HG02938 (cell line): Measurements from ENCODE around the gene EVA1C.
"Not testable (repeated sequence)": the region's sequence is repeated elsewhere in the genome, so short reads cannot be mapped to it uniquely, and the experiment has no call there.

Experiments
- ATAC-seq: cut with Tn5 transposase; IDR thresholded peaks from one replicate; pipeline ENCODE4 v1.9.1; 2021; ENCODE audit warnings: mild to moderate bottlenecking, moderate library complexity; ENCODE audit not compliant: unreplicated experiment

The EVA1C gene, protein sequence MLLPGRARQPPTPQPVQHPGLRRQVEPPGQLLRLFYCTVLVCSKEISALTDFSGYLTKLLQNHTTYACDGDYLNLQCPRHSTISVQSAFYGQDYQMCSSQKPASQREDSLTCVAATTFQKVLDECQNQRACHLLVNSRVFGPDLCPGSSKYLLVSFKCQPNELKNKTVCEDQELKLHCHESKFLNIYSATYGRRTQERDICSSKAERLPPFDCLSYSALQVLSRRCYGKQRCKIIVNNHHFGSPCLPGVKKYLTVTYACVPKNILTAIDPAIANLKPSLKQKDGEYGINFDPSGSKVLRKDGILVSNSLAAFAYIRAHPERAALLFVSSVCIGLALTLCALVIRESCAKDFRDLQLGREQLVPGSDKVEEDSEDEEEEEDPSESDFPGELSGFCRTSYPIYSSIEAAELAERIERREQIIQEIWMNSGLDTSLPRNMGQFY

DNA sequence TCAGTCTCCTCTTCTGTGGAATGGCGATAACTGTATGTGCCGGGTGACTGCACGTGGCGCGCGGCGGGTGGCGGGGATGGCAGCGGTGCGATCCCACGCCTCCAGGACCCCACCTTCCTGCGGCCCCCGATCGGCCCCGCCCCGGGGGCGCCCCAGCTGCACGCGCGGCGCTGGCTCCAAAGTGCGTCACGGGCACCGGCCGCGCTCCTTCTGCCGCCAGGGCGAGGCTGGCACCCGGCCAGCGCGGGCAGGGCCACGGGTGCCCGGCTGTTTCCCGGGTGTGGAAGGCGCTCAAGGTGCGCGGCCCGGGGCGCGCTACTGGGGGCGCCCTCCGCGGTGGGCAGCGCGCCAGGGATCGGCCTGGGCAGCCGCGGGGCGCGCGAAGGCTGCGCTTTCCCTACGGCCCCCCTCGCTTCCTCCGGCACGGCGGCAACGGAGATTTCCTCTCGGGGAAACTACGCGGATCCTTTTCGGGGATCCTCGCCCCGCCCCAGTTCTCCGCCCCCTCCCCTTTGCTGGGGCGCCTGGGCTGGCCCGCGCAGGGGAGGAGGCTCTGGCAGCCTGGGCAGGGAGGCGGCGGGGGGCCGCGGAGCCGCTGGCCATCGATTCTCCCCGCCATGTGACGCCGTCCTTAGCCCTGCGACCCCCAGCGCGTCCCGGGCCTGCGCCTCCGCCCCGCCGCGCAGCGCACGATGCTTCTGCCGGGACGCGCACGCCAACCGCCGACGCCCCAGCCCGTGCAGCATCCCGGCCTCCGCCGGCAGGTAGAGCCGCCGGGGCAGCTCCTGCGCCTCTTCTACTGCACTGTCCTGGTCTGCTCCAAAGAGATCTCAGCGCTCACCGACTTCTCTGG, at the start of gene EVA1C:
TSS of gene EVA1C (plus strand) at position 545 of the 853 bp plus-strand sequence. CDS start at position 693, 148 bp downstream.
- ATAC-seq, result no peak

DNA sequence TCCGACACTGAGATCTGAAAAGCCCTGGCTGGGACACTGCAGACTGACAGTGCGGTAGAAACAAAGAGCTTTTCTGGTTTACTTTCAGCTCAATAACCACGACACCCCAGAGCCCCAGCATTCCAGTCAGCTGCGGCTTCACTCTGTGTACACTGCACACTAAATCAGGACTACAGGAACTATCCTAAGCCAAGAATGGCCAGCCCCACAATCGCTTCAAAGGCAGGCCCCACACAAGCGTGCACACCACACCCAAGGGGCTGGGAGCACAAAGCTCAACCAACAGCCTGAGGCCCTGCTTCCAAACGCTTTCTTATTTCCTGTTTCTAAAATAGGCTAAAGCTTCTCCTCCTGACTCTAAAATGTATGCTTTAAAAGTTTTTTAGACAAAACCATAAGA, 48.1 kb upstream of the EVA1C start:
- no peak for ATAC-seq

DNA sequence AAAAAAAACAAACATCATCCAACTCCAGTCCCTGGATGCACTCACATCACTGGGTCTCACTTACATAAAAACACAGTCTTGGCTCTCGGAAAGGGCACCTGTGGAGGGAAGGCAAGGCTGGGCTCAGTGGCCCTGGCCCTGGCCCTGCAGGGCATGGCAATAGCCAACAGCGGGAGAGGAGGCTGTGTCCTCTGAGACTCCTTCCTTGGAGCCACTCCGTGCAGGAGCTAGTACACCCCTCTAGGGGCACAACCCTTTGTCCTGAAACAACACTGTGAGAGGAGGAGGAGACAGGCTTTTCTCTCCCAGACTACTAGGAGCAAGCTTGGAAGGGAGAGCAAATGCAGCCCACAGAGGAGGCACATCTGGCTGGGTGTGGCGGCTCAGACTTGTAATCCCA, 47.7 kb upstream of the EVA1C start:
- ATAC-seq, result no peak

DNA sequence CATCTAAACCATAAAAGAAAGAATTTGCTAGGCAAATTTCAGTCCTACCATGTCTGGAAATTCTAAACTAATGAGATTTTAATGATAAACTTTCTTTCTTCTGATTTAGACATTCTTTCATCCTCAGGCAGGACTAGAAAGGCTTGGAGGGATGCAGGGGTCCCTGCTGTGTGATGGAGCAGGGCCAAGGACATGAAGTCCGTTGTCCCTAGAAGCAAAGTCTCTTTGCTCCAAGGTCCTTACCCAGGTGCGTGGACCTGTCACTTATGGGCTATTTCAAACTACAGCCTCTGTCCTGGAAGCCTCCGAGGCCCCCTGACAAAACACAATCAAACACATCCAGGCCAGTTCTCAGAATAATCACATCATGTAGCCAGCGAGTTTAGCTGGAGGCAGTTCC, 46.3 kb upstream of the EVA1C start:
- ATAC-seq, result no peak

DNA sequence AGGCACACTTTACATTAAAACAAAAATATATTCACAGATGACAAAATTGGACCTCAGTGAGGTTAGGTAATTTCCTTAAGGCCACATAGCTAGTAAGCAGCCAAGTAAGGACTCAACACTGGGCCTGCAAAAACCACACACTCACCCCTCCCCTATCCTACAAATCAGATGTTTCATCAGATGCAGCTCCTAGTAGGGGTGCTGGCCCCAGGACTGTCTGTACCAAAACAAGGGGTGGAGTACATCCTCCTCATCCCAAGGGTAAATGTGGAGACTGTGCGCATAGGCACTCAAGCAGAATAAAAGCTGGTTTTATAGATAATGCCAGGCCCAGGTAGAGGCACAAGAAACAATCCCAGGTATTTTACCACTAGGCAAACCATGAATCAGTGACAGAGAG, 45.3 kb upstream of the EVA1C start:
- no peak for ATAC-seq

DNA sequence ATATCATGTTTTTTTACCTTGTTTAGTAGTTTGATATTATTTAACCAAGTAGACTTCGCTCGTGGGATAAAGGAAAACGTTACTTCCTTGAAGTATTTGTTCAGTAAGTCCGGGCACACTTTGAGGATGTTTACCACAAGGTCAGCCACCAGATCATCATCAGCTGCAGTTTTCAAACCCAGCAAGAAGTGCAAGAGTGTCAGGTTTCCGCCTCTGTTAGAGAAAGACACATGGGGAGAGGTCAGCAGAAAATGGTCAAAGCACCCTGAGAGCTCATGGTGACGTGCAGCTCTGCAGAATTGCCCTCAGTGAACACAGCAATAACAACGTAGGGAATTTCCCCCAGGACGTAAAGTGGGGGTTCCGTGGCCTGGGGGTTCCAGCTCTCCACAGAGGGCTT, 44.1 kb upstream of the EVA1C start:
- no peak for ATAC-seq

DNA sequence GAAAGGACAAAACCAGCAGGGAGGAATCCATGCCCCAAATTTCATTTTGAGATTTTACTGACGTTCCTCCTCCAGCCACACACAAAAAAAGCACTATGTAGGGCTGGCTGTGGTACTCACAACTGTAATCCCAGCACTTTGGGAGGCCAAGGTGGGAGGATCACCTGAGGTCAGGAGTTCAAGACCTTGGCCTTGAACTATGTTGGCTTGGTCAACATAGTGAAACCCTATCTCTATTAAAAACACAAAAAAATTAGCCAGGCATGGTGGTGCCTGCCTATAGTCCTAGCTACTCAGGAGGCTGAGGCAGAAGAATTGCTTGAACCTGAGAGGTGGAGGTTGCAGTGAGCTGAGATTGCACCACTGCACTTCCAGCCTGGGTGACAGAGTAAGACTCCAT, 43.5 kb upstream of the EVA1C start:
- not testable (repeated sequence) for ATAC-seq

DNA sequence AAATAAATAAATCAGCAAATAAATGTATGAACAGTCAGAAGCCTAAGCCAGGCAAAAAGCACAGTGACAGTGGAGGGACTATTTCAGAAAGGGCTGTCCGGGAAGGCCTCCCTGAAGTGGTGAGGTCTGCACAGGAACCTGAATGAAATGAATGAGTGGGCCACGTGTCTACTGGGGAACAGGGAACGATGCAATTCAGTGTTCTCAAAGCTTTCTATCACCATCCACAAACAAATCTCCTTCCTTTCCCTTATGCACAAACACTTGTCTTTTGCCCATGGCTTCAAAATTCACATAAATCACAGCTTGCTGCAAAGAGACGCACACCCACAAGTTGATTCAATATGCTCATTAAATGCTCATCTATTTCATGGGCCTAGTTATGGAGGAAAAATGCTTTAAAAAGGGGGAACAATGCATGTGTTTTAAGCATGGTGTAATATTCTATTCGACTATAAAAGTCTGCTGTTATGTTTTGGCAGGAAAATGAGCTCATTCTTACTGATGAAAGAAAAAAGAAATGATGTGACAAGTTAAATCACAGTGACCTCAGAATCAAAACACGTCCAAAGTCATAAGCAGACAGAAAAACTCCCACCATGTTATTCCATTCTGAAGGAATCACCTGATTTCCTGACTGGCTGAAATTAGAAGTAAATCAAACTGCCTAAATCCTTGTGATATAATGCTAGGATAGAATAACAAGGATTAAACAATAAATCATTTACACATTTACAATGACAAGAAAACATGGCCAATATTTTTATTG, 41.3 kb upstream of the EVA1C start:
- no peak for ATAC-seq

DNA sequence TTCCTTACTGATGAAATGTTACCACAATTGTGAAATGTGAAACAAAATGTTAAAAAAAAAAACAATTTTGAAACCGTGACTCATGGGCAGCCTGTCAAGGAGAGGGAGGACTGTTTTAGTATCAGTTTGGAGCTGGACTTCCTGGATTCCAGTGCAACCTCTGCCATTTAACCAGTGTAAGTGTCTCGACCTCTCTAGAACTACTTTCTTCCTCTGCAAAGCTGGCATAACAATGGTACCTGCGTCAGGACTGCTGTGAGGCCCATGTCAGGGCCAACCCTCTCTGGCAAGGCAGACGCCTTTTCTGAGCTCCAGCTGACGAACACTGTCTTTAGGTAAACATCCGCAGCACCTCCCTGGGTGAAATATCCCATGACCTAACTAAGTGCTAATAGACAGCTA, 40.6 kb upstream of the EVA1C start:
- no peak for ATAC-seq

DNA sequence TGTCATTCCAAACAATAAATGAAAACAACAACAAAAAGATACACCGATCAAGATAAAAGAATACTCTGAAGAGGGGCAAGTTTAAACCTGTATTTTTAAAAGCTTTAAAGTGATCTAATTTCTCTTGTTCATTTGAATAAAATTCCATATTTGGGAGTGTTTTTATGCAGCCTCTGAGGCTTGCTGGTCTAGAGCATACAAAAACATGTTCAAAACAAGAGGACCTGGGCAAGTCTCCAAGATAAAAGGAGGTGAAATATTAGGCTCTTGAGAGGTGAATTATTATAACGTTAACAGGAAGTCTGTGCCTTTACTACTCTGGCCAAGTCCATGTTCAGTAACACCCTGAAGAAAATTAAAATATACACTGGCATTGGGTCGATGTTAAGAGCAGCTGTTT, 39.8 kb upstream of the EVA1C start:
- no peak for ATAC-seq

DNA sequence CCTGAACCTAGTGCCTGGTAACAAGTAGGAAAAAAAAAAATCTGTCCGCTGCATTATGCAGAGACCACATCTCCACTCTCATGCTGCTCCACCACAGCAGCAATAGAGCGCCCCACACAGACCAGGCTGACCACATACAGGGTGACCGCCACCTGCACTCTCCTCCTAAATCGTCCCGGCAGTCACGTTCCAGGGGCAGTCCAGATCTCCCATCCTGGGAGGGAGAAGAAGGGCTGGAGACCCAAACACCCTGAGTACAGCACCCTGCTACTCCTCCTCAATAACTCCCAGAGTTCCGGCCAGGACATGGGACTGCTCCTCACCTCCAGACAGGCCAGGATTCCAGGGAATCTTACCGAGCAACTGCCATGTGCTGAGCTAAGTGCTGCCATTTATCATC, 35.0 kb upstream of the EVA1C start:
- no peak for ATAC-seq

DNA sequence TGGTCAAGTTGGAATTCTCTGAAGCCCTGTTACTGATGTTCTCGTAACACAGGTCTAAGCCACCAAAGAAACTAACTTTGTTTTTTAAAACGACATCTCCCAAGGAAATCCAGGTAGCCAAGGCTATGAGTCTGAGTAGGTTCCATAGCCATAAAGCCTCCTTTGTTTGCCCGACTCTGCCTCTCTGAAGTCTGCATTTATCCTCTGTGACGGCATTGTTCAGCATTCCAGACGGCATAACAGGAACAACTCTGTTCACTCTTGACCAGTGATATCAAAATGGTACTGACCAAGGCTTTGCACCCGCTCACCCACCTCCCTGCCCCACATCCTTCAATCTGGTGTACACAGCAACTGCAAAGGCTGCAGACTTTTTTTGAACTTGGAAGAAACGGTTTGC, 34.5 kb upstream of the EVA1C start:
- ATAC-seq, result no peak

DNA sequence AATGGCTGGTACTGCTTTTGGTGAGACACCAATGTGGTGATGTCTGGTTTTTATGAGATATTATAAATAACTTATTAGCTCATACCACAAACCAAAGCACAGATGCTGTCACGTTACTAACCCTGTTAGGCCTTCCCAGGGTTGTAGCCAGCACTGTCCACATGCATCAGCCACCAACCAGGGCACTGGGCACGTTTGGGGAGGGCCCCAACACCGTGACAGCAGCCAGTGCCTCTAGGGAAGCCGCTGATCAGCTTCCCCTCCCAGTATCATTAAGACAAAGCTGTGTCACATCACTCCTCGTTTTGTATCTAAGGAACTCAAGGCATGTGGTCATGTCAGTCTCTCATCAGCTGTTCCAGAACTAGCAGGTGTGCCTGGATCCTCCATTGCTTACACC, 33.5 kb upstream of the EVA1C start:
- no peak for ATAC-seq

DNA sequence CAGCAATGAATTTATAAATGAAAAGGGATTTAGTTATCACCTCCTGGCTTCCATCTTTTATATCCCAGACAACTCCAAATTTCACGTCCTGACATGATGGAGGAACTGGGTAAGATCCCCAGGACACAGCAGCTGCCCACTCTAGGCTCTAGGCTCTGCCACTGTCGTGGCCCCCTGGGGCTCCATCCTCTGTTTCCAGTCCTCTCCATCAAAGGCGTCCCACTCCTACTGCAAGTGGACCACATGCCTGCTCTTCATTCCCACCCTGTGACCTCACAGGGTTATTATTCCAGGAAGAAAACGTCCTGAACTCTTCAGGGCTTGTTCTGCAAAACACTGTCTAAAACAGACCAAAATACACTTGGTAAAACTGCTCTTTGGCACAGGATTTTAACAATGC, 31.6 kb upstream of the EVA1C start:
- no peak for ATAC-seq

DNA sequence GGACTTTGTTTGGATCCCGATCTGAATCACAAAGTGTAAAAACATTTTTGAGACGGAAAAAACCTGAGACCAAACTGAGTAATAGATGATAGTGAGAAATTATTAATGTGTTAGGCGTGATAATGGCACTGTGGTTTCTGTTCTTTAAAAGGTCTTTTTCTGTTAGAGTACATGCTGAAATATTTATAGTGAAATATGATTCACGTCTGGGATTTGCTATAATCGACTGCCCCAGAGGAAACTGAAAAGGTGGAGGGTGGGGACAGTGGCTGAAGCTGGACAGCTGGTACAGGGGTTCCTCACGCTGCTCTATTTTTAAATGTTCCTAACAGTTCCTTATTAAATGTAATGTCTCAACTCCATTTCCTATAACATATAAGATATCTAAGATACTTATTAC, 30.9 kb upstream of the EVA1C start:
- no peak for ATAC-seq

DNA sequence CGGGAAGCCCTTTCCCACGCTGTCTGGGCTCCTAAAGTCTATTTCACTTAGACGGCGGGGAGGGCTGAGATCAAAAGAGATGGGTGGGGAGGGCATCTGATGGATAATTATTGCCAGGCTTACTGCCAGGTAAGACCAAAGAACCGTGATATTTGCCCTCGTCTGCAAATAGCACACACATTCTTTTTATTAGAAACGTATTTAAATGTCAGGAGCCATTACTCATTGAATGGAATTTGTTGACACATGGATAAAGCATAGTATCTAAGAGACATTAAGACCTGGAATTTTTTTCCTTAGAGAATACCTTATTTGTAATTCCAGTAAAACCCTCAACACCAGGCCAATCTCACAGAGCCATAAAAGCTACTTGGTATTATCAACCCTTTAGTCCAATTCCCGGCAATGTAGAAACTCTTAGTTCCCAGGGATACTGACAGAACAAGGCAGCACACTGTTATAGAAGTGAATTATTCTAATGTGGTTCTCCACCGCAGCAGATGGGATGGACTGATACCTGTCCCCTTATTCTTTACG, 30.3 kb upstream of the EVA1C start:
- ATAC-seq, result no peak

DNA sequence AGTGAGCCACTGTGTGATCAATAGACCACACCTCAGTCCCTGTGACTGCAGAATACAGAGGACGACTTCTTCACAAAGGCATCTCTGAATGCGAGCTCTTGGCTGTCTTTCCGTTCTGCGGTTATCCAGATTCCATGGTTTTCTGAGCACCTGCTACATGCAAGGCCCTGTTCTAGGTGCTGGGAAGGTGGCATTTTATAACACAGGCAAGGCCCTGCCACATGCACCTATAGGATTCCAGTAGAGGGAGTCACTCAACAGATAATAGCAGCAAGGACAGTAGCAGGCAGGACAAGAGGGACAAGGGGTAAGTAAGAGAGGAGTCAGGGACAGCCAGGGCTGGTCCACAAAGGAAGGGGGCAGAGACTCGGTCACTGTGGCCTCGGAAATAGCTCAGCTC, 28.7 kb upstream of the EVA1C start:
- ATAC-seq, result no peak

DNA sequence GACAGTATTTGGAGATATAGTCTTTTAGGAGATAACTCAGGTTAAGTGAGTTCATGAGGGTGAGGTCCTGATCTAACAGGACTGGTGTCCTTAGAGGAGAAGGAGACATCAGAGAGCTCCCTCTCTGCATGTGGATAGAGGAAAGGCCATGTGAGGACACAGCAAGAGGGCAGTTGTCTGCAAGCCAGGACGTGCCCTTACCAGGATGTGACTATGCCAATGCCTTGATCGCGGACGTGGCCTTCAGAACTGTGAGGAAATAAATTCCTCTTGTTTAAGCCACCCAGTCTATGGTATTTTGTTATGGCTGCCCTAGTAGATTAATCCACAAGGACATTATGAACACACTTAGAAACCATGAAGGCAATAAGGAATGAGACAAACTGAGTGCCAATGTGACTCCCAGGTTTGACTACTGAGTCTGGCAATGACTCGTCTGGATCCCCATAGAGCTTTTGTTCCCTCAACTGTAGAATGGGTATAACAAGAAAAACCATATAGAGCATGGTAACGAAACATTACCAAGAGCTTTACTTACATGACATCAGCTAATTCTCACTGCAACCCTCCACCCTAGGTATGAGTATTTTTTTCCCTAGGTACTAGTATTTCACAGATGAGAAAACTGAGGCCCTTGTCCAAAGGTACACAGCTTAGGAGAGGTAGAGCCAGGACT, 26.2 kb upstream of the EVA1C start:
- ATAC-seq, result no peak

DNA sequence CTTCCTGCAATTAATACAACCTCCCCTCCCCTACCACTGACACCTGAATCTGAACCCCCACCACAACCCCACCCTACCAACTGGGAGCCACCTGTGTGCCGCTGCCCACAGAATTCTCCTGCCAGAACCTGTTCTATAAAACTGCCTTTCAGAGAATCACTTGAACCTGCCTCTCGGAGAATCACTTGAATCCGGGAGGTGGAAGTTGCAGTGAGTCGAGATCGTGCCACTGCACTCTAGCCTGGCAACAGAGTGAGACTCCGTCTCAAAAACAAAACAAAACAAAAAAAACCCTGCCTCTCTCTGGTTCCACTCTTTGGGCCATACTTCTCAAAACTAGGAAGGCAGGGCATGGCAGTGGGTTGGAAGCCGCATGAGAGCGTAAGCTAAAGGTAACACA, 25.4 kb upstream of the EVA1C start:
- no peak for ATAC-seq

DNA sequence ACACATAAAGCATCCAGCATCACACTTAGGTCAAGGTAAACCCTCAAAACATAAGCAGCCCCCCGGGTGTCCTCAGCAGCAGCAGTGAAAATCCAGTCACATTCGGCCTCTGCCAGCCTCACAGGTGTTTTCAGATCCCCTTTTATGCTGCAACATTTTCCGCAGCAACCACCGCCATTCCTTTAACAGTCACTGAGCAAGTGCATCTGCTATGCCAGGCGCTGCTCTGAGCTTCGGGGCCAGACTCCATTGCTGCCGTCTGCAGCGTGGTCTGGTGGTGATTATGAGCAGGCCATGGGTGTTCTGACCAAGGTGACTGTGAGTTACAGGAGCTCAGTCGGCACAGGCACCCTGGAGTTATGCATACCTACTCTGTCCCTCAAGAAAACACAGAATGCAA, 24.2 kb upstream of the EVA1C start:
- no peak for ATAC-seq
